Measurements from ENCODE around the gene WFS1.
A peak's percentile ranks its signal among the peaks of the same experiment; 100 is the strongest.

WFS1 gene

DNA sequence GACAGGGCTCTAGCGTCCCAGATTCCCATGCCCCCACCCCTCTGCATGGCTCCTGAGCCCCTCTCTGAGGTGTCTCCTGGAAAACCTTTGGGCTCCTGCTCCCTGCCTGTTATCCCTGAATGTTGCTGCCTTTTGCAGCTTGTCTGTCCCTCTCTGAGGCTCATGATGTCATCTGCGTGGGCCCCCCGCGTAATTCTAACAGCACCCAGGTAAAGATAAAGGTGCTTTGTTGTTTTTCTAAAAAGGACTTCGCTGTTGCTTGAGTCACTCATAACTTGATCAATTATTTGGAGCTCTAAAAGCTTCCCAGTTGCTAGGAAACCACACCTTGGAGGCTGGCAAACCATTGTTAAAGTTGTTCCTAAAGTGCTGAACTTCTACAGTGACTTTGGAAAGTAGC, 36.6 kb downstream of the WFS1 start:
- H3K27ac ChIP-seq (ENCODE audit: low read length) = no peak overlapping the region
- H3K9me3 ChIP-seq (ENCODE audit: control insufficient read depth in 1 of 2, low read length in 2 of 2) = no peaks in the 10 kb centered on the region
- peaks cover 6% of the 10 kb centered on the region for H3K27me3 ChIP-seq (ENCODE audit: low read depth, low read length)
- no peak overlapping the region for H3K4me3 ChIP-seq (ENCODE audit: low read depth in 1 of 2, low read length in 2 of 2)
- peaks cover 0 to 34% of the 10 kb centered on the region in 2 donors for H3K36me3 ChIP-seq (ENCODE audit: control insufficient read depth in 1 of 2, insufficient read depth in 2 of 2, low read length in 2 of 2)
- peaks cover 0 to 12% of the 10 kb centered on the region in 2 donors for H3K4me1 ChIP-seq (ENCODE audit: control insufficient read depth in 1 of 2, insufficient read depth in 2 of 2, low read length in 2 of 2)

DNA sequence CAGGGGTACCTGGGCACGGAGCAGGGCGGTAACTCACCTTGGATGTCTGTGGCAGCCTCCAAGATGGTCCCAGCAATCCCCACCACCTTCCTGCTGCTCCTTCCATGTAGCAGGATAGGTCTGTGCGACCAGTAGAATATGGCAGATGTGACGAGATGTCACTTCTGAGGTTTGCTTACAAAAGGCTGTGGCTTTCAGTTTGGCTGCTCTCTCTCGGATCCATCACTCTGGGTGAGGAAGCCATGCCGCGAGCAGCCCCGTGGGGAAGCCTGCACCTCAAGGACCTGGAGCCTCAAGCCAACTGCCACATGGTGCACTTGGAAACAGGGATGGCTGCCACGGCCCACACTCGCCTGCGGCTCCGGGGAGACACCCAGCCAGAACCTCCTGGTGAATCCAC, 37.6 kb downstream of the WFS1 start:
- H3K9me3 ChIP-seq (ENCODE audit: control insufficient read depth in 1 of 2, low read length in 2 of 2) = no peaks in the 10 kb centered on the region
- no peak overlapping the region for H3K4me3 ChIP-seq (ENCODE audit: low read depth in 1 of 2, low read length in 2 of 2)
- peaks cover 0 to 25% of the 10 kb centered on the region in 2 donors for H3K36me3 ChIP-seq (ENCODE audit: control insufficient read depth in 1 of 2, insufficient read depth in 2 of 2, low read length in 2 of 2)
- peaks cover 0 to 12% of the 10 kb centered on the region in 2 donors for H3K4me1 ChIP-seq (ENCODE audit: control insufficient read depth in 1 of 2, insufficient read depth in 2 of 2, low read length in 2 of 2)
- no peak overlapping the region for H3K27ac ChIP-seq (ENCODE audit: low read length)
- peaks cover 6% of the 10 kb centered on the region for H3K27me3 ChIP-seq (ENCODE audit: low read depth, low read length)

DNA sequence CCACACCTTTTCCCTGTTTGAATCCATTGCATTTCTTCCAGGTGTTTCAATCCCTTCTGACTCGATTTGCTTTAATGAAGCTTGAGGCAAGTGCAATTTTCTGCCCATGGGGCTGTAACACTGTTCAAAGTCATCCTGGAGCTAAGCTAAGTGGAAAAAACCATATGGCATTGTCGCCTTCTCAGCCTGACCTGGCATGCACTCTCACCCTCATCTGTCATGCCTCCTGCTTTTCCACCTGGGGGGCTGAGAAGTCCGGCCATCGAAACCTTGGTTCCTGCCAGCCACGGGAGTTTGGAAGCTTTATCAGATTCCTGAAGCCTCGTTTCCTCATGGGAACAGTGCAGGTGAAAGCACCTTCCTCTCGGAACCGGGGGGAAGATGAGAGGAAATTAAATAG, 38.2 kb downstream of the WFS1 start:
- Histone ChIP-seq H3K27me3 (ENCODE audit: low read depth, low read length) (peaks cover 6% of the 10 kb centered on the region), H3K27ac (ENCODE audit: low read length) (no peak overlapping the region), H3K9me3 (ENCODE audit: control insufficient read depth in 1 of 2, low read length in 2 of 2) (no peaks in the 10 kb centered on the region), H3K36me3 (ENCODE audit: control insufficient read depth in 1 of 2, insufficient read depth in 2 of 2, low read length in 2 of 2) (peaks cover 0 to 19% of the 10 kb centered on the region in 2 donors), H3K4me3 (ENCODE audit: low read depth in 1 of 2, low read length in 2 of 2) (no peak overlapping the region), H3K4me1 (ENCODE audit: control insufficient read depth in 1 of 2, insufficient read depth in 2 of 2, low read length in 2 of 2) (peaks cover 0 to 12% of the 10 kb centered on the region in 2 donors)

DNA sequence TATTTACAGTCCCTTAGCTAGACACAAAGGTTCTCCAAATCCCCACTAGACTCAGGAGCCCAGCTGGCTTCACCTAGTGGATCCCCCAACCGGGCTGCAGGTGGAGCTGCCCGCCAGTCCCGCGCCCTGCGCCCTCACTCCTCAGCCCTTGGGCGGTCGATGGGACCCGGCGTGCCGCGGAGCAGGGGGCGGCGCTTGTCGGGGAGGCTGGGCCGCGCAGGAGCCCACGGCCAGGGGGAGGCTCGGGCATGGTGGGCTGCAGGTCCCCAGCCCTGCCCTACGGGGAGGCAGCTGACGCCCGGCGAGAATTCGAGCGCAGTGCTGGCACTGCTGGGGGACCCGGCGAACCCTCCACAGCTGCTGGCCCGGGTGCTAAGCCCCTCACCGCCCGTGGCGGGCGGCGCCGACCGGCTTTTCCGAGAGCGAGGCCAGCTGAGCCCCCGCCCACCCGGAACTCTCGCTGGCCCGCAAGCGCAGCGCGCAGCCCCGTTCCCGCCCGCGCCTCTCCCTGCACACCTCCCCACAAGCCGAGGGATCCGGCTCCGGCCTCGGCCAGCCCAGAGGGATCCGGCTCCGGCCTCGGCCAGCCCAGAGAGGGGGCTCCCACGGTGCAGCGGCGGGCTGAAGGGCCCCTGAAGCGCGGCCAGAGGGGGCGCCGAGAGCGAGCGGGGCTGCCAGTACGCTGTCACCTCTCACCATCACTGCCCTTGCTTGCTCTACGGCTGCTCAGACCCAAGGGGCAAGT, 39.4 kb downstream of the WFS1 start:
- peaks cover 0 to 7% of the 10 kb centered on the region in 2 donors for H3K36me3 ChIP-seq (ENCODE audit: control insufficient read depth in 1 of 2, insufficient read depth in 2 of 2, low read length in 2 of 2)
- peaks cover 0 to 12% of the 10 kb centered on the region in 2 donors for H3K4me1 ChIP-seq (ENCODE audit: control insufficient read depth in 1 of 2, insufficient read depth in 2 of 2, low read length in 2 of 2)
- peak overlapping the region; percentile 30 to 69 for H3K4me3 ChIP-seq (ENCODE audit: low read depth in 1 of 2, low read length in 2 of 2)
- H3K27me3 ChIP-seq (ENCODE audit: low read depth, low read length) = peaks cover 6% of the 10 kb centered on the region
- H3K27ac ChIP-seq (ENCODE audit: low read length) = no peak overlapping the region
- no peaks in the 10 kb centered on the region for H3K9me3 ChIP-seq (ENCODE audit: control insufficient read depth in 1 of 2, low read length in 2 of 2)

DNA sequence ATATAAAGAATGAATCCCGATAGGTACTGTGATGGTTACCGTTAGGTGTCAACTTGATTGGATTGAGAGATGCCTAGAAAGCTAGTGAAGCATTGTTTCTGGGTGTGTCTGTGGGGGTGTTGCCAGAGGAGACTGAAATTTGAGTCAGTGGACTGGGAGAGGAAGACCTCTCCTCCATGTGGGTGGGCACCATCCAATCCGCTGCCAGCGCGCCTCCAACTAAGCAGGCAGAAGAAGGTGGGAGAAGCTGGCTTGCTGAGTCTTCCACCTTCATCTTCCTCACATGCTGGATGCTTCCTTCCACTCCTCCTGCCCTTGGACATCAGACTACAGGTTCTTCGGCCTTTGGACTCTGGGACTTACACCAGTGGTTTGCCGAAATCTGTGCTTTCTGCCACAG, 40.1 kb downstream of the WFS1 start:
- Histone ChIP-seq H3K4me3 (ENCODE audit: low read depth in 1 of 2, low read length in 2 of 2) (peak overlapping the region; percentile 30 to 69), H3K4me1 (ENCODE audit: control insufficient read depth in 1 of 2, insufficient read depth in 2 of 2, low read length in 2 of 2) (peaks cover 0 to 12% of the 10 kb centered on the region in 2 donors), H3K27me3 (ENCODE audit: low read depth, low read length) (peaks cover 6% of the 10 kb centered on the region), H3K9me3 (ENCODE audit: control insufficient read depth in 1 of 2, low read length in 2 of 2) (no peaks in the 10 kb centered on the region), H3K27ac (ENCODE audit: low read length) (no peak overlapping the region), H3K36me3 (ENCODE audit: control insufficient read depth in 1 of 2, insufficient read depth in 2 of 2, low read length in 2 of 2) (no peaks in the 10 kb centered on the region)

DNA sequence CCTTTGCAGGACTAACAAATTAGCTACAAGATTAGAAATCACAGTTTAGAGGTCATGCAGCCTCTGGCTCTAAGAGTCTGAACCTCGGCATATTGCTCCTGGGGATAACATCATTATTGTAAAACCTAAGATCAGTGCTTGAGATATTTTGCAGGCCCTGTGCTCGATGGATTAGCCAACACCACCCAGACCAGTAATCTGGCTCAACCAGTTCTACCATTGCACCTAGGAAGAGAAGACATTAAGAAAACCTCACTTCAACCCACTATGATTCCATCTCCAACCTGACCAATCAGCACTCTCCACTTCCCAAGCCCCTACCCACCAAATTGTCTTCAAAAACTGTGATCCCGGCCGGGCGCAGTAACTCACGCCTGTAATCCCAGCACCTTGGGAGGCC, 43.6 kb downstream of the WFS1 start:
- Histone ChIP-seq H3K27me3 (ENCODE audit: low read depth, low read length) (peaks cover 6% of the 10 kb centered on the region), H3K4me3 (ENCODE audit: low read depth in 1 of 2, low read length in 2 of 2) (no peak overlapping the region), H3K4me1 (ENCODE audit: control insufficient read depth in 1 of 2, insufficient read depth in 2 of 2, low read length in 2 of 2) (peaks cover 0 to 12% of the 10 kb centered on the region in 2 donors), H3K9me3 (ENCODE audit: control insufficient read depth in 1 of 2, low read length in 2 of 2) (no peaks in the 10 kb centered on the region), H3K36me3 (ENCODE audit: control insufficient read depth in 1 of 2, insufficient read depth in 2 of 2, low read length in 2 of 2) (no peaks in the 10 kb centered on the region), H3K27ac (ENCODE audit: low read length) (no peak overlapping the region)

DNA sequence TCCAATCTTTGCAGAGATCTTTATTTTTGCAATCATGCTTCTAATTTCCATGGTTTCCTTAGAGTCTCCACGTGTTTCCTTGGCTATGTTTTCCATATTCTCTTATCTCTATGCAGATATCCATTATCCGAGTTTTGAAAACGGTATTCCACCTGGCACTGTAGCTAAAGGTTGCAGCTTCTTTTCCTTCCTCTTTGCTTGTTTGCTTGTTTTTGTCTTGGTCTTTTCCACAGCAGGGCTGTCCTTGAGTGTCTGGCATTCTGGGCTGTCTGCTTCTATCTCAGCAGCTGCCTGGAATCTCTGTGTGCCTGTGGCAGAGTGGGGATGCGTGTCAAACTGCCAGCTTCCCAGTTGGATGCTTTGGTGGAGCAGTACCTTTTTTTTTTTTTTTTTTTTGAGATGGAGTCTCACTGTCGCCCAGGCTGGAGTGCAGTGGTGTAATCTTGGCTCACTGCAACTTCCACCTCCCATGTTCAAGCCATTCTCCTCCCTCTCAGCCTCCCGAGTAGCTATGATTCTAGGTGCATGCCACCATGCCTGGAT, 46.9 kb downstream of the WFS1 start:
- Histone ChIP-seq H3K4me3 (ENCODE audit: low read depth in 1 of 2, low read length in 2 of 2) (no peak overlapping the region), H3K4me1 (ENCODE audit: control insufficient read depth in 1 of 2, insufficient read depth in 2 of 2, low read length in 2 of 2) (no peaks in the 10 kb centered on the region), H3K27me3 (ENCODE audit: low read depth, low read length) (no peaks in the 10 kb centered on the region), H3K36me3 (ENCODE audit: control insufficient read depth in 1 of 2, insufficient read depth in 2 of 2, low read length in 2 of 2) (no peaks in the 10 kb centered on the region), H3K9me3 (ENCODE audit: control insufficient read depth in 1 of 2, low read length in 2 of 2) (peaks cover 0 to 4% of the 10 kb centered on the region in 2 donors), H3K27ac (ENCODE audit: low read length) (no peak overlapping the region)

DNA sequence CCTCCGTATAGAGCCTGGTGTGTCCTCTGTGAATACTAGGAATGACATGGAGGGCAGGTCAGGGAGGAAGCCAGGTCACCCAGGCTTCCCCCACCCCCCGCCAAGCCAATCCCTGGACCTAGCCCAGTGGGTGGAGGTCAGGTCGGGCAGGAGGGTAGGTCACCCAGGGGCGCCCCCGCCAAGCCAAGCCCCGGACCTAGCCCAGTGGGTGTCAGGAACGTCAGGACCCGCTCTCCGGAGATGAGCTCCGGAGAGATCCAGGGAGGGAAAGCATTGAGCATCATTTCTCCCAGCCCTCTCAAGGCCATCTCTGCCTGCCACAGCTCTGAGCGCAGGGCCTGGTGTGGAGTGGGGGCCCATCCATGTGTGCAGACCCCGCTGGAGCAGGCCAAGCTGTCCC, 48.6 kb downstream of the WFS1 start:
- Histone ChIP-seq H3K9me3 (ENCODE audit: control insufficient read depth in 1 of 2, low read length in 2 of 2) (peaks cover 0 to 4% of the 10 kb centered on the region in 2 donors), H3K4me3 (ENCODE audit: low read depth in 1 of 2, low read length in 2 of 2) (no peak overlapping the region), H3K36me3 (ENCODE audit: control insufficient read depth in 1 of 2, insufficient read depth in 2 of 2, low read length in 2 of 2) (no peaks in the 10 kb centered on the region), H3K27ac (ENCODE audit: low read length) (no peak overlapping the region), H3K4me1 (ENCODE audit: control insufficient read depth in 1 of 2, insufficient read depth in 2 of 2, low read length in 2 of 2) (no peaks in the 10 kb centered on the region), H3K27me3 (ENCODE audit: low read depth, low read length) (no peaks in the 10 kb centered on the region)

DNA sequence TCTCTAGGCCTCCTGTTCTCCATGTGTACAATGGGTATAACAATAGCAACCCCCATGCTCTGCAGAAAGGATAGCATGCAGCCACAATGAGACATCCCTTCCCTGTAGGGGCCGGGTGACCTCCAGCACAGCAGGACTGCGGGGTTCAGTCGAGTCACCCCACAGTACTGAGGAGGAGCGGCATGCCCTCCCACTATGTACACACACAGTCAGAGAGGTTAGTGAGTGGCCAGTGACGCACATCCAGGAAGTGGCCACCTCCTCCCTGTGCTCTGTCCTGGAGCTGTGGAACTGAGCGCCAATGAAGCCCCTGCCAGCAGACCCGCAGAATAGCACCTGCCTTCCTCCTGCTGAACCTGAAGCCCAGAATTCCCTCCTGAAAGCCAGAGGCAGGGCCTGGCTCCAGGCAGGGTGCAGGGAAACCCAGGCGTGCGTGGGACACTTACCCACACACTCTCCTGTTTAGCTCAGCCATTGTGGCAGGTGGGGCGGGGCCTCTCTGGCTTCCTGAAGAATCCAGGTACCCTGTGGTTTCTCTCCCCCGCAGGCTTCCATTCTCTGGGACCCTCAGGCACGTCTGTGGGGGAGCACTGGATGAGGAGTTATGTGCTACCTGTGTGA, 50.0 kb downstream of the WFS1 start:
- Histone ChIP-seq H3K4me3 (ENCODE audit: low read depth in 1 of 2, low read length in 2 of 2) (no peak overlapping the region), H3K27me3 (ENCODE audit: low read depth, low read length) (no peaks in the 10 kb centered on the region), H3K27ac (ENCODE audit: low read length) (no peak overlapping the region), H3K4me1 (ENCODE audit: control insufficient read depth in 1 of 2, insufficient read depth in 2 of 2, low read length in 2 of 2) (no peaks in the 10 kb centered on the region), H3K9me3 (ENCODE audit: control insufficient read depth in 1 of 2, low read length in 2 of 2) (peaks cover 0 to 4% of the 10 kb centered on the region in 2 donors), H3K36me3 (ENCODE audit: control insufficient read depth in 1 of 2, insufficient read depth in 2 of 2, low read length in 2 of 2) (no peaks in the 10 kb centered on the region)

DNA sequence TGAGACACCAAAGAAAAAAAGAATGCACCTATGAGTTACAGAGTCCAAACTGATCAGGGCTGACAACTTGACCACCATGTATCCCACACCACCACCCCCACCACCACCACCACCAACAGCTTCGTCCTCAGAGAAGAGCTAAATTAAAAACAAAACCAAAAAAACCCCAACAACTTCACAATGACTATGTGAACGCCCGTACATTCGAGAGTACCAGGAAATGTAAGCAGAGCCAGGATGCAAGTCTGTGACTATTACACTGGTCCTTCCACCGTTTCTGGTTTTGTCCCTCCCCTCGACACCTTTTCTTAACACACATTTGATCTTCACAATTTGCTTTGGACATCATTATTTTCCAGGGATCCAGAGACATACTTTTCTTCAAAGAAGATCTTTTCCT, 51.0 kb downstream of the WFS1 start:
- H3K4me3 ChIP-seq (ENCODE audit: low read depth in 1 of 2, low read length in 2 of 2) = no peak overlapping the region
- H3K27ac ChIP-seq (ENCODE audit: low read length) = no peak overlapping the region
- H3K27me3 ChIP-seq (ENCODE audit: low read depth, low read length) = no peaks in the 10 kb centered on the region
- H3K36me3 ChIP-seq (ENCODE audit: control insufficient read depth in 1 of 2, insufficient read depth in 2 of 2, low read length in 2 of 2) = no peaks in the 10 kb centered on the region
- no peaks in the 10 kb centered on the region for H3K4me1 ChIP-seq (ENCODE audit: control insufficient read depth in 1 of 2, insufficient read depth in 2 of 2, low read length in 2 of 2)
- H3K9me3 ChIP-seq (ENCODE audit: control insufficient read depth in 1 of 2, low read length in 2 of 2) = peaks cover 0 to 4% of the 10 kb centered on the region in 2 donors

DNA sequence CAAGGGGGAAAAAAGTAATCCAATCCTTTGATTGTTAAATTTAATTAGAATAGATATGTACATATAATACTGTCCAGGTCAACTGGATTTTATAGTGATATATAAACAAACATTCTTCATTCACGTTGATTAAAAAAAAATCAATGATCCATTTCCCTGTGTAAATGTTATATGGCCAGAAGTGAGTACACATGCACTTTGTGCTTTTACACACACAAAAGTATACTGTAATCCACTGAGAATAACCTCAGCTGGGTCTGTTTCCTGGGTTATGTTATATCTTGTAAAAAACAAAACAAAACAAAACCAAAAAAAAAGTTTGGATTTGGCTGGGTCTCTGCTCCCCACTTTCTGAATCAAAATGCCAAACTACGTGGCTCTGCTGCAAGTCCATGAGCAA, 51.7 kb downstream of the WFS1 start:
- H3K27ac ChIP-seq (ENCODE audit: low read length) = no peak overlapping the region
- H3K4me1 ChIP-seq (ENCODE audit: control insufficient read depth in 1 of 2, insufficient read depth in 2 of 2, low read length in 2 of 2) = no peaks in the 10 kb centered on the region
- no peaks in the 10 kb centered on the region for H3K36me3 ChIP-seq (ENCODE audit: control insufficient read depth in 1 of 2, insufficient read depth in 2 of 2, low read length in 2 of 2)
- no peaks in the 10 kb centered on the region for H3K27me3 ChIP-seq (ENCODE audit: low read depth, low read length)
- peaks cover 0 to 4% of the 10 kb centered on the region in 2 donors for H3K9me3 ChIP-seq (ENCODE audit: control insufficient read depth in 1 of 2, low read length in 2 of 2)
- no peak overlapping the region for H3K4me3 ChIP-seq (ENCODE audit: low read depth in 1 of 2, low read length in 2 of 2)
